ENCODE results near the gene POT1. TPM values are rescaled to one million over a fixed set of nuclear protein-coding genes. Genes with fewer than 3 reads are reported as not detected.

POT1 gene
- total RNA-seq, 1 experiment from 2014 or later = 31.1 TPM

DNA sequence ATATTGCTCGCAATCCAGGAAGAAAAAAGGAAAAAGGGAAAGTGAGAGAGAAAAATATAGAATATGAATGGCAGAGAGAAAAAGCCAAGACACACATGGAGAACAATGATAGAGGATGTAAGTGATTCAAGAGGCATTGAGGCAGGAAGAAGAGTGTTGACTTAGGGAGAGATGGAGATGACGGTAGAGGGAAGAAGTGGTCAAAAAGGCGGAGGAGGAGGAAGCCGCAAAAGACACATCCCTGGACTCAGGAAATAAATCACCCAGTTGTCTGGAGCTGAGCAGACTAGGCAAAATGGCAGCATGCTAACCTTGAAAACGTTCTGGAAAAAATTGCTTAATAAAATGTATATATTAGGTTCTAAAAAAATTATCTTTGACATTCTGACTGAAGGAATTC is 146.4 kb downstream of the POT1 start:
- H3K4me1 Mint-ChIP-seq (ENCODE audit: low read depth, unreplicated experiment) = no peaks in the 10 kb centered on the region
- intact Hi-C loops (cut with micrococcal nuclease; ENCODE audit: unreplicated experiment) = no loop called here

DNA sequence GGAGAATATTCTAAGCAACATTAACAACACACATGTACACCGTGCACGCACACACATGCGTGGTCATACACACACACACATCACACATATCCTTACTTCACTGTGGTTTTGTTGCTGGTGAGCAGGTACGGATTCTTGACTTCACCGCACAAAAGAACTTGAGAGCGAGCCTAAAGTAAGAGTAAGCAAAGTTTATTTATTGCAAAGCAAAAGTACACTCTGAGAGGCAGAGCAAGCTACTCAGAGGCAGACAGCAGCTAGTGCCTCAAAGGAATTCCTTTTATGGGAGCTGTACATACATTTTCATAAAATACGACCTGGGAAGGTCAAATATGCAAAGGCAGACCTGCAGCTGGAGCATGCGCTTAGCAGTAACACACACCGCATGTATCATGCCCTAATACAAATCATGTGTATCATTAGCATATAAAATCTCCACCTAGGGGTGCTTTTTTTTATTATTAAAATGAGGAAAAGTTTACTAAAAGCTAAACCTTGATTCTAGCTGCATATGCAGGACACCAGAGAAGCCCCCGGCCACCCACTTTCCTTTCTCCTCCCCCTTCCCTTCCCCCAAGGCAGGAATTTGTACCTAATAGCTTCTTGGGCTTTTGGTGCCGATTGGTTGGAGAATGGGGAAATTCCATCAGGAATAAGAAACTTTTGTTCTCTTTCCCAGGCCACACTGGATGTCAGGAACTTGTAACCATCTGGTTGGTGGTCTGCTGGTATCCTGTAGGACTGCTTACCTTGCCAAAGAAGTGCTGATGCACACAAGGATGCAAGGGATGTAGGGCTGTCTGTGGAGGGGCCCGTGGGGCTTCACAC is 147.5 kb downstream of the POT1 start:
- Mint-ChIP-seq H3K36me3 (ENCODE audit: insufficient read depth, unreplicated experiment) (no peaks in the 10 kb centered on the region), H3K9me3 (ENCODE audit: low read depth, unreplicated experiment) (no peaks in the 10 kb centered on the region), H3K4me3 (ENCODE audit: low read depth, unreplicated experiment) (no peak overlapping the region), H3K27ac (ENCODE audit: unreplicated experiment) (no peak overlapping the region), H3K27me3 (ENCODE audit: unreplicated experiment) (no peaks in the 10 kb centered on the region), H3K4me1 (ENCODE audit: low read depth, unreplicated experiment) (no peaks in the 10 kb centered on the region)
- BruUV-seq (replicated peaks) = no TSS peak
- TF ChIP-seq, protein P1, sequence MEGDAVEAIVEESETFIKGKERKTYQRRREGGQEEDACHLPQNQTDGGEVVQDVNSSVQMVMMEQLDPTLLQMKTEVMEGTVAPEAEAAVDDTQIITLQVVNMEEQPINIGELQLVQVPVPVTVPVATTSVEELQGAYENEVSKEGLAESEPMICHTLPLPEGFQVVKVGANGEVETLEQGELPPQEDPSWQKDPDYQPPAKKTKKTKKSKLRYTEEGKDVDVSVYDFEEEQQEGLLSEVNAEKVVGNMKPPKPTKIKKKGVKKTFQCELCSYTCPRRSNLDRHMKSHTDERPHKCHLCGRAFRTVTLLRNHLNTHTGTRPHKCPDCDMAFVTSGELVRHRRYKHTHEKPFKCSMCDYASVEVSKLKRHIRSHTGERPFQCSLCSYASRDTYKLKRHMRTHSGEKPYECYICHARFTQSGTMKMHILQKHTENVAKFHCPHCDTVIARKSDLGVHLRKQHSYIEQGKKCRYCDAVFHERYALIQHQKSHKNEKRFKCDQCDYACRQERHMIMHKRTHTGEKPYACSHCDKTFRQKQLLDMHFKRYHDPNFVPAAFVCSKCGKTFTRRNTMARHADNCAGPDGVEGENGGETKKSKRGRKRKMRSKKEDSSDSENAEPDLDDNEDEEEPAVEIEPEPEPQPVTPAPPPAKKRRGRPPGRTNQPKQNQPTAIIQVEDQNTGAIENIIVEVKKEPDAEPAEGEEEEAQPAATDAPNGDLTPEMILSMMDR (IDR thresholded peaks at IDR 0.05; ENCODE audit: unreplicated experiment) = no peak
- CTCF ChIA-PET = interaction anchor here (1.5 kb wide), 1 partner anchor 16 kb away, joined by 3 read pairs; no protein-coding TSS in a partner anchor
- DNase-seq = no peak
- intact Hi-C loops (cut with micrococcal nuclease; ENCODE audit: unreplicated experiment) = no loop called here

More for the DNA sequence above, 146.4 kb downstream of the POT1 start:
- CTCF ChIA-PET = interaction anchor here (1.5 kb wide), 1 partner anchor 17 kb away, joined by 3 read pairs; no protein-coding TSS in a partner anchor
- no peaks in the 10 kb centered on the region for H3K9me3 Mint-ChIP-seq (ENCODE audit: low read depth, unreplicated experiment)
- TF ChIP-seq, protein P1 (IDR thresholded peaks at IDR 0.05; ENCODE audit: unreplicated experiment) = no peak
- no peak overlapping the region for H3K4me3 Mint-ChIP-seq (ENCODE audit: low read depth, unreplicated experiment)
- H3K36me3 Mint-ChIP-seq (ENCODE audit: insufficient read depth, unreplicated experiment) = no peaks in the 10 kb centered on the region
- BruUV-seq (replicated peaks) = no TSS peak
- no peaks in the 10 kb centered on the region for H3K27me3 Mint-ChIP-seq (ENCODE audit: unreplicated experiment)
- H3K27ac Mint-ChIP-seq (ENCODE audit: unreplicated experiment) = no peak overlapping the region
- DNase-seq = no peak

DNA sequence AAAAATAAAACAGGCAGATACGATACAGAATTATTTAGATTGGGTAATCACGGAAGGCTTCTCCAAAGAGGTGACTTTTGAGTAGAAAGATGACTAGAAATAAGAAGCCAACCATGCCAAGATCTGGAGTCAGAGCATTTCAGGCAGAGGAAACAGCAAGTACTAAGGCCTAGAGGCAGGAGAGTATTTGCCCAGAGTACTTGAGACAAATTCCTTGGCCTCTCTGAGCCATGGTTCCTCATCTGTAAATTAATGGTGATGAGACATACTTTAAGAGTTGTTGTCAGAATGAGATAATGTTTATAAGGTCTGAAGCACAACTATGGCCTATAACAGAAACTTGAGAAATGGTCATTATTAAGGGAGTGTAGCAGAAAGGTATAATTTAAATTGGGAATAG is 148.2 kb downstream of the POT1 start:
- Mint-ChIP-seq H3K27ac (ENCODE audit: unreplicated experiment) (no peak overlapping the region), H3K36me3 (ENCODE audit: insufficient read depth, unreplicated experiment) (no peaks in the 10 kb centered on the region), H3K4me1 (ENCODE audit: low read depth, unreplicated experiment) (no peaks in the 10 kb centered on the region), H3K27me3 (ENCODE audit: unreplicated experiment) (no peaks in the 10 kb centered on the region), H3K9me3 (ENCODE audit: low read depth, unreplicated experiment) (no peaks in the 10 kb centered on the region), H3K4me3 (ENCODE audit: low read depth, unreplicated experiment) (no peak overlapping the region)
- no TSS peak for BruUV-seq (replicated peaks)
- no peak for DNase-seq
- CTCF ChIA-PET = no interaction called here
- intact Hi-C loops (cut with micrococcal nuclease; ENCODE audit: unreplicated experiment) = no loop called here
- TF ChIP-seq, protein P1 (IDR thresholded peaks at IDR 0.05; ENCODE audit: unreplicated experiment) = no peak

DNA sequence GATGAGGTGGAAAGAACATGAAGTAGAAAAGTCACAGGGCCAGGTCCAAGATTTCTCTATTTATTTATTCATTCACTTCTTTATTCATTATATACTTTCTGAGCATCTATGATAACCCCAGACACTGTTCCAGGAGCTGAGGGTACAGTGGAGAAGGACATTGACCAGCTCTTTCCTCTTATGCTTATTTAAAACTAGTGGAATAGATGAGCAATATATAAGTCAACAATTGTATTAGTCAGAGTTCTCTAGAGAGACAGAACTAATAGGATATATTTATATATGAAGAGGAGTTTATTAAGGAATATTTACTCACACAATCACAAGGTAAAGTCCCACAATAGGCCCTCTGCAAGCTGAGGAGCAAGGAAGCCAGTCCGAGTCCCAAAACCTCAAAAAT is 149.0 kb downstream of the POT1 start:
- Mint-ChIP-seq H3K36me3 (ENCODE audit: insufficient read depth, unreplicated experiment) (no peaks in the 10 kb centered on the region), H3K9me3 (ENCODE audit: low read depth, unreplicated experiment) (no peaks in the 10 kb centered on the region), H3K4me3 (ENCODE audit: low read depth, unreplicated experiment) (no peak overlapping the region), H3K4me1 (ENCODE audit: low read depth, unreplicated experiment) (no peaks in the 10 kb centered on the region), H3K27ac (ENCODE audit: unreplicated experiment) (no peak overlapping the region), H3K27me3 (ENCODE audit: unreplicated experiment) (no peaks in the 10 kb centered on the region)
- TF ChIP-seq, protein P1 (IDR thresholded peaks at IDR 0.05; ENCODE audit: unreplicated experiment) = no peak
- CTCF ChIA-PET = interaction anchor here (0.6 kb wide), 1 partner anchor 173 kb away, joined by 3 read pairs; no protein-coding TSS in a partner anchor
- no TSS peak for BruUV-seq (replicated peaks)
- intact Hi-C loops (cut with micrococcal nuclease; ENCODE audit: unreplicated experiment) = no loop called here
- DNase-seq = no peak
